ENCODE data around the gene RUNX3. TPM values are rescaled to one million over a fixed set of nuclear protein-coding genes. Genes with fewer than 3 reads are reported as not detected.

The RUNX3 gene
- total RNA-seq, 2 donors from 2014 or later: 0.24 to 0.31 TPM

DNA sequence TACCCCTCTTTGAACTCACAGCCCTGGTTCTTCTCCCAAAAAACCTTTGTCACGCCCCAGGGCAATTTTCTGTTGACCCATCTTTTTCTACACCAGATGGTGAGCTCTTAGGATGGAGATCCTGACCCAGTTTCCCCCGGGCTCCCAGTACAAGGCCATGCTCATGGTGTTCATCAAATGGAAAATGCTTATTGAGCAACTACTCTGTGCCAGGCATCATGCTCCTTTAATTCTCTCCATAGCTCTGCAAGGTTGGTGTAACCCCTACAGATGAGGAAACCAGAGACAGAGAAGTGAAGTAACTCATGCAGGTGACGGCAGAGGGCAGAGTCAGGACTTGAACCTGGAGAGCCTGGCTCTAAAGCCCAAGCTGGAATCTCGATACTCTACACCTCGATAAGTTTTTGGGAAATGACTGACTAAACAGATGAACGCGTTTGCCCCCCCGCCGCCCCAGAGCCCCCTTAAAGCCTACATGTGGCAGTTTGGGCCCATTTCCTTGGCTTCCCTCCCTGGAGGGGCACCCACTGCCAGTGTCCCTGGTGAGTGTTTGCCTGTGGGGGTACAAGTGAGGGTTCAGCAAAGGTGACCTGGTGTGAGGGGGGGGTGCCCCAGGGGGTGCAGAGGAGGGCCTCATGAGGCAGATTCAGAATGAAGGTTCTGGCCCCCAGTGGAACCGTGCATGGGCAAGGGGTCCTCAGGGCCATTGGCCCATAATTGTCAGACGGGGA, 30.2 kb upstream of the RUNX3 start:
- Histone ChIP-seq H3K27ac (ENCODE audit: low read depth, low read length) (no peak overlapping the region), H3K4me3 (ENCODE audit: low read length) (no peak overlapping the region), H3K9me3 (ENCODE audit: control insufficient read depth, low read length) (no peaks in the 10 kb centered on the region), H3K4me1 (ENCODE audit: control insufficient read depth, insufficient read depth, low read length) (no peaks in the 10 kb centered on the region), H3K9ac (ENCODE audit: extremely low read depth, low read length, poor library complexity, severe bottlenecking) (no peak overlapping the region), H3K36me3 (ENCODE audit: control insufficient read depth, insufficient read depth, low read length) (no peaks in the 10 kb centered on the region), H3K27me3 (ENCODE audit: control insufficient read depth, insufficient read depth, low read length, poor library complexity, severe bottlenecking) (no peaks in the 10 kb centered on the region)
- no peaks in the 10 kb centered on the region for H3K4me1 Mint-ChIP-seq
- no peak overlapping the region for H3K4me3 Mint-ChIP-seq
- no peaks in the 10 kb centered on the region for H3K9me3 Mint-ChIP-seq
- peaks cover 1% of the 10 kb centered on the region for H3K27me3 Mint-ChIP-seq (ENCODE audit: insufficient read depth)
- 89 to 95% methylated on average over 10 to 11 of the region's 11 CpGs for WGBS, 2 experiments (ENCODE audit: insufficient coverage in 1 of 2, insufficient read length in 1 of 2)
- no peak overlapping the region for H3K27ac Mint-ChIP-seq
- TF ChIP-seq, protein P1, sequence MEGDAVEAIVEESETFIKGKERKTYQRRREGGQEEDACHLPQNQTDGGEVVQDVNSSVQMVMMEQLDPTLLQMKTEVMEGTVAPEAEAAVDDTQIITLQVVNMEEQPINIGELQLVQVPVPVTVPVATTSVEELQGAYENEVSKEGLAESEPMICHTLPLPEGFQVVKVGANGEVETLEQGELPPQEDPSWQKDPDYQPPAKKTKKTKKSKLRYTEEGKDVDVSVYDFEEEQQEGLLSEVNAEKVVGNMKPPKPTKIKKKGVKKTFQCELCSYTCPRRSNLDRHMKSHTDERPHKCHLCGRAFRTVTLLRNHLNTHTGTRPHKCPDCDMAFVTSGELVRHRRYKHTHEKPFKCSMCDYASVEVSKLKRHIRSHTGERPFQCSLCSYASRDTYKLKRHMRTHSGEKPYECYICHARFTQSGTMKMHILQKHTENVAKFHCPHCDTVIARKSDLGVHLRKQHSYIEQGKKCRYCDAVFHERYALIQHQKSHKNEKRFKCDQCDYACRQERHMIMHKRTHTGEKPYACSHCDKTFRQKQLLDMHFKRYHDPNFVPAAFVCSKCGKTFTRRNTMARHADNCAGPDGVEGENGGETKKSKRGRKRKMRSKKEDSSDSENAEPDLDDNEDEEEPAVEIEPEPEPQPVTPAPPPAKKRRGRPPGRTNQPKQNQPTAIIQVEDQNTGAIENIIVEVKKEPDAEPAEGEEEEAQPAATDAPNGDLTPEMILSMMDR (conservative IDR thresholded peaks at IDR 0.05): no peak
- no peak for DNase-seq
- H3K36me3 Mint-ChIP-seq (ENCODE audit: low read depth): no peaks in the 10 kb centered on the region

DNA sequence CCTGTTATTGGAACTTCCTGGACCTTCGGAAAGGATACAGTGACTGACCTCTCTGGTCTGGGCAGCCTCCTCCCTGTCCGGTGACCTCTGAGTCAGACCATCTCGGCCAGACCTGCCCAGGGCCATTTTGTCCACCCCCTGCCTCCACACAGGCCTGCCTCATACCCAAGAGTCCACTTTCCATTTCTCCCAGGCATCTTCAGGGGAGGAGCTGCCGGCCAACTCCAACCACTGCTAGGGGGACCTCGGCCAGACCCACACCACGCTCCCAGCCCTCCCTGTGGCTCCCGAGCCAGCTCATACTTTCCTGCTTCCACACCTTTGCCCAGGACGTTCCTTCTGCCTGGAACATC, 29.5 kb upstream of the RUNX3 start:
- TF ChIP-seq, protein P1 (conservative IDR thresholded peaks at IDR 0.05): no peak
- Histone ChIP-seq H3K27ac (ENCODE audit: low read depth, low read length) (no peak overlapping the region), H3K4me1 (ENCODE audit: control insufficient read depth, insufficient read depth, low read length) (no peaks in the 10 kb centered on the region), H3K9me3 (ENCODE audit: control insufficient read depth, low read length) (no peaks in the 10 kb centered on the region), H3K27me3 (ENCODE audit: control insufficient read depth, insufficient read depth, low read length, poor library complexity, severe bottlenecking) (no peaks in the 10 kb centered on the region), H3K4me3 (ENCODE audit: low read length) (no peak overlapping the region), H3K9ac (ENCODE audit: extremely low read depth, low read length, poor library complexity, severe bottlenecking) (no peak overlapping the region), H3K36me3 (ENCODE audit: control insufficient read depth, insufficient read depth, low read length) (no peaks in the 10 kb centered on the region)
- DNase-seq: no peak
- Mint-ChIP-seq H3K27me3 (ENCODE audit: insufficient read depth) (peaks cover 1% of the 10 kb centered on the region), H3K27ac (no peak overlapping the region), H3K4me1 (no peaks in the 10 kb centered on the region), H3K9me3 (no peaks in the 10 kb centered on the region), H3K36me3 (ENCODE audit: low read depth) (no peaks in the 10 kb centered on the region), H3K4me3 (no peak overlapping the region)
- 92 to 94% methylated on average over 8 of the region's 8 CpGs for WGBS, 2 experiments (ENCODE audit: insufficient coverage in 1 of 2, insufficient read length in 1 of 2)

DNA sequence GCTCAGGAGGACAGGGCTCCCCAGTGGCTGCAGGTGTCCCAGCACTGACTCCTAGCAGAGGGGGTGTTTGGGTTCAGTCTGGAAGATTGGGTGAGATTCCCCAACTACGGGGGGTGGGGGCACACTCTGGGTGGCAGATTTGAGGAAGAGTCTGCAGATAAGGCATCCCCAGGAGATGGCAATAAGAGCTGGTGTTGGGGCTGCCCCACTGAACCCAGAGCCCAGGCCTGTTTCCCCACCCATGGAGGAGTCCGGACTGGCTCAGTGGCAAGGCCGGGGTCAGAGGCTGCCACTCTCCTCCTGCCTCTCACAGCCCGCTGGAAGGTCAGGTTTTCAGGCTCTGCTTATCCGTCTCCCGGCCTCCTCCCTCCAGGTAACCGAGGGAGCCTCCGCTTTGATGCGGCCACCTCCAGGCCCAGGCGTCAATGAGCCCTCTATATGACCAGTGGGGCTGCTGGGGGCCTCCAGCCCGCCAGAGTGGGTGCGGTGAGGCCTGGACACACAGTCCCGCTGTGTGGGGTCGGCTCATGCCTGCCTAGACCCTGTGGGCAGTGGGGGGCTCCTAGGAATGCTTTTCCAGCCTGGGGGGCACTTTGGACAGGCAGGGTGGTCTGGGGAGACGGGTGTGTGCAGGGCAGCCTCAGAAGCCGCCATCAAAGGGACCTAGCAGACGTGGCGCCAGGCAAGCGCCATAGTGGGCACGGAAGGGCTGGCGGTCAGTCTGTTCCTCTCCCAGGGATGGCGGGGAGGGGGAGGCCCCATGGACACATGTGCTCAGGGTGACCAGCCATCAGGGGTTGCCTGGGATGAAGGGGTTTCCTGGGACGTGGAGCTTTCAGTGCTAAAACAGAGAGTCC, 28.9 kb upstream of the RUNX3 start:
- Histone ChIP-seq H3K27ac (ENCODE audit: low read depth, low read length) (no peak overlapping the region), H3K4me3 (ENCODE audit: low read length) (no peak overlapping the region), H3K36me3 (ENCODE audit: control insufficient read depth, insufficient read depth, low read length) (no peaks in the 10 kb centered on the region), H3K27me3 (ENCODE audit: control insufficient read depth, insufficient read depth, low read length, poor library complexity, severe bottlenecking) (no peaks in the 10 kb centered on the region), H3K9ac (ENCODE audit: extremely low read depth, low read length, poor library complexity, severe bottlenecking) (no peak overlapping the region), H3K9me3 (ENCODE audit: control insufficient read depth, low read length) (no peaks in the 10 kb centered on the region), H3K4me1 (ENCODE audit: control insufficient read depth, insufficient read depth, low read length) (no peaks in the 10 kb centered on the region)
- Mint-ChIP-seq H3K36me3 (ENCODE audit: low read depth) (no peaks in the 10 kb centered on the region), H3K4me3 (no peak overlapping the region), H3K4me1 (no peaks in the 10 kb centered on the region), H3K27me3 (ENCODE audit: insufficient read depth) (peaks cover 1% of the 10 kb centered on the region), H3K9me3 (no peaks in the 10 kb centered on the region), H3K27ac (no peak overlapping the region)
- WGBS, 2 experiments (ENCODE audit: insufficient coverage in 1 of 2, insufficient read length in 1 of 2): 90 to 92% methylated on average over 21 to 23 of the region's 23 CpGs
- DNase-seq: no peak
- TF ChIP-seq, protein P1 (conservative IDR thresholded peaks at IDR 0.05): no peak

Data from endodermal cell (in vitro differentiated cells).